Progenitor cell of endocrine pancreas (in vitro differentiated cells): ENCODE results near the gene EME2. TPM values are rescaled to one million over a fixed set of nuclear protein-coding genes. Genes with fewer than 3 reads are reported as not detected.

ENCODE experiments used
- DNase-seq: peaks from one replicate; pipeline ENCODE4 v3.0.0; 2021; ENCODE audit warnings: low spot score; ENCODE audit not compliant: unreplicated experiment
- H3K27ac Mint-ChIP-seq: 2 replicates; pipeline ENCODE4 v1.8.0; 2021; ENCODE audit warnings: mild to moderate bottlenecking, moderate library complexity, mixed read lengths
- H3K27me3 Mint-ChIP-seq: 2 replicates; pipeline ENCODE4 v1.8.0; 2021; ENCODE audit warnings: mixed read lengths
- H3K36me3 Mint-ChIP-seq: 2 replicates; pipeline ENCODE4 v1.8.0; 2022; ENCODE audit warnings: mixed read lengths; ENCODE audit not compliant: insufficient read depth
- H3K4me1 Mint-ChIP-seq: 2 replicates; pipeline ENCODE4 v1.8.0; 2021; ENCODE audit warnings: low read depth, mixed read lengths
- H3K4me3 Mint-ChIP-seq: 2 replicates; pipeline ENCODE4 v1.8.0; 2021; ENCODE audit warnings: low read depth, mild to moderate bottlenecking, moderate library complexity, mixed read lengths
- H3K9me3 Mint-ChIP-seq: 2 replicates; pipeline ENCODE4 v1.8.0; 2021; ENCODE audit warnings: low read depth, mixed read lengths
- total RNA-seq: library from RNA; stranded (reverse); gene quantifications from 2 replicates; pipeline ENCODE4 v1.2.1, GENCODE V29; 2021
- TF ChIP-seq, protein P1 (sequence below): fragments of 200-600 bp; sonication (generic); IDR thresholded peaks from one replicate; pipeline ENCODE4 v1.5.0; 2021; ENCODE audit warnings: antibody characterized with exemption, mild to moderate bottlenecking; ENCODE audit not compliant: unreplicated experiment

EME2 gene
- total RNA-seq, 1 donor from 2014 or later = 50.6 TPM

DNA sequence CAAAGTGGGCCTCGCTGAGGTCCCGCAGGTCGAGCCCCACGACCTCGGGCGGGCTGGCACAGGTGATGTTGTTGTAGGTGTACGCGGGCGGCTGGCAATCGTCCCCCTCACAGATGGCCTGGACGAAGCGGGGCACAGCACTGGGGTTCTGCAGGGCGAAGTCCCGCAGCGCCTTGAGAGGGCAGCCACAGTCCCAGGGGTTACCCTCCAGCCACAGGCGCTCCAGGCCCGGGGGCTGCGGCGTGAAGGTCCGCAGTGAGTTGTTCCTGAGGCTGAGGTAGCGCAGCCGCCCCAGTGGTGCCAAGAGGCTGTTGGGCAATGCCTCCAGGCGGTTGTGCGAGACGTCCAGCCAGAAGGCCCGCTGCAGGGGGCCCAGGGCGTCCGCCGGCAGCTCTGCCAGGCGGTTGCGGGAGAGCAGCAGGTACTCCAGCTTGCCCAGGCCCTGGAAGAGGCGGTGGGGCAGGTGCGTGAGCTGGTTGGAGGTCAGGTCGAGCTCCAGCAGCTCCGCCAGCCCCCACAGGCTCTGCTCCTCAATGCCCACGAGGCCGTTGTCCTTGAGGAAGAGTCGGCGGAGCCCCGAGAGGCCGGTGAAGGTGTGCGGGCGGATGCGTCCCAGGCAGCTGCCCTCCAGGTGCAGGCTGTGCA is 18.1 kb downstream of the EME2 start:
- H3K4me3 Mint-ChIP-seq = no peak overlapping the region
- H3K9me3 Mint-ChIP-seq = no peaks in the 10 kb centered on the region
- no peak for DNase-seq
- peaks cover 3% of the 10 kb centered on the region for H3K4me1 Mint-ChIP-seq
- TF ChIP-seq, protein P1, sequence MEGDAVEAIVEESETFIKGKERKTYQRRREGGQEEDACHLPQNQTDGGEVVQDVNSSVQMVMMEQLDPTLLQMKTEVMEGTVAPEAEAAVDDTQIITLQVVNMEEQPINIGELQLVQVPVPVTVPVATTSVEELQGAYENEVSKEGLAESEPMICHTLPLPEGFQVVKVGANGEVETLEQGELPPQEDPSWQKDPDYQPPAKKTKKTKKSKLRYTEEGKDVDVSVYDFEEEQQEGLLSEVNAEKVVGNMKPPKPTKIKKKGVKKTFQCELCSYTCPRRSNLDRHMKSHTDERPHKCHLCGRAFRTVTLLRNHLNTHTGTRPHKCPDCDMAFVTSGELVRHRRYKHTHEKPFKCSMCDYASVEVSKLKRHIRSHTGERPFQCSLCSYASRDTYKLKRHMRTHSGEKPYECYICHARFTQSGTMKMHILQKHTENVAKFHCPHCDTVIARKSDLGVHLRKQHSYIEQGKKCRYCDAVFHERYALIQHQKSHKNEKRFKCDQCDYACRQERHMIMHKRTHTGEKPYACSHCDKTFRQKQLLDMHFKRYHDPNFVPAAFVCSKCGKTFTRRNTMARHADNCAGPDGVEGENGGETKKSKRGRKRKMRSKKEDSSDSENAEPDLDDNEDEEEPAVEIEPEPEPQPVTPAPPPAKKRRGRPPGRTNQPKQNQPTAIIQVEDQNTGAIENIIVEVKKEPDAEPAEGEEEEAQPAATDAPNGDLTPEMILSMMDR = no peak
- peaks cover 4% of the 10 kb centered on the region for H3K36me3 Mint-ChIP-seq
- H3K27ac Mint-ChIP-seq = no peak overlapping the region
- H3K27me3 Mint-ChIP-seq = no peaks in the 10 kb centered on the region

DNA sequence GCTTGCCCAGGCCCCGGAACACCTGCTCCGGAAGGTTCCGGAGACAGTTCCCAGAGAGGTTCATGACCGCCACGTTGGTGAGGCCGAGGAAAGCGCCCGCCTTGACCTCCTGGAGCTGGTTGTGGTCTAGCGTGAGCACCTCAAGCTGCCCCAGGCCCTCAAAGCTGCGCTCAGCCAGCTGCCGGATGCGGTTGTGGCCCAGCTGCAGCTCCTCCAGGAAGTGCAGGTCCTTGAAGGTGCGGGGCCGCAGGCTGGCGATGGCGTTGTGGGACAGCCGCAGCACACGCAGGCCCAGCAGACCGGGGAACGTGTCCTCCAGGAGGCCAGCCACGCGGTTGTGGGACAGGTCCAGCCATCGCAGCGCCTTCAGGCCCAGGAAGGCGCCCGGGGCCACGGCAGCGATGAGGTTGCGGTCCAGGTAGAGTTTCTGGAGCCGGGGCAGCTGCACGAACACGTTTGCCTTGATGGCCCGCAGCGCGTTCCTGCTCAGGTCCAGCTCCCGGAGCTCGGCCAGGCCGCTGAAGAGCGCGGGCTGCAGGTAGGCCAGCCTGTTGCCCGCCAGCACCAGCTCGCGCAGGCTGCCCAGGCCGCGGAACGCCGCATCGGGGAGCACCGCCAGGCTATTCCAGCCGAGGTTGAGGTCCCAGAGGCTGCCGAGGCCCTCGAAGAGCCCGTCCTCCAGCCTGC is 18.8 kb downstream of the EME2 start:
- Mint-ChIP-seq H3K4me1 (peaks cover 3% of the 10 kb centered on the region), H3K27me3 (no peaks in the 10 kb centered on the region), H3K27ac (no peak overlapping the region), H3K9me3 (no peaks in the 10 kb centered on the region), H3K4me3 (no peak overlapping the region), H3K36me3 (peaks cover 4% of the 10 kb centered on the region)
- no peak for DNase-seq
- TF ChIP-seq, protein P1 = no peak

DNA sequence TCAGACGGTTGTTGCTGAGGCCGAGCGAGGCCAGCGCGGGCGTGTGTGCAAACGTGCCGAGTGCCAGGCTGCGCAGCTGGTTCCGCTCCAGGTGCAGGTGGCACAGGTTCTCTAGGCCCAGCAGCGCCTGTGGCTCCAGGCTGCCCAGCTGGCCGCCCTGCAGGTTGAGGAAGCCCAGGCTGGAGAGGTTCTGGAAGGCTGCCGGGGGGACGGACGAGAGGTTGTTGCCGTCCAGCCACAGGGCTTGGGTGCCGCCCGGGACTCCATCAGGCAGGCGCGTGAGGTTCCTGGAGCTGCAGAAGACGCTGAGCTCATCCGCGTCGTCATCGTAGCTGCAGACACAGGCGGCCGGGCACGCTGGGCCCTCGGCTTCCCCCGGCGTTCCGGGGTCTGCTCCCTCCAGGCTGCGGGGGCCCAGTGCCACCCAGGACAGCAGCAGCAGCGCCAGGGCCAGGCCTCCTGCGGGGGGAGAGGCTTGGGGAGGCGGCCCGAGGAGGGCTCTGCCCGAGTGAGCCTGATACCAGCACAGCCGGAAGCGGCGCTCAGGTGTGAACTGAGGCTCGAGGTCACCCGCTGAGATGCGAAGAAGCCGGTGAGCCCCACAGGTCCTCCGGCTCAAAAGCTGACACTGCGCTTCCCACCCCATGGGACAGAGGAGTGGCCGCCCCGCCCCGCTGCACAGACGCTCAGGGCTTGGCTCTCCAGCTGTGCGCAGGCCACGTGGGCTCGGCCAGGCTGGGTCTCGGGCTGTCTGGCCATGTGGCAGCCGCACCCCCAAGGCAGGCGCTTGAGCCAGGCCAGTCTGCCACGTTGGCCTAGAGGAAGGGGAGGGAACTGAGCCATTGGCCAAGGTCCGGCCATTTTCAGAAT is 19.6 kb downstream of the EME2 start:
- no peak overlapping the region for H3K27ac Mint-ChIP-seq
- H3K9me3 Mint-ChIP-seq = no peaks in the 10 kb centered on the region
- peaks cover 3% of the 10 kb centered on the region for H3K4me1 Mint-ChIP-seq
- H3K4me3 Mint-ChIP-seq = no peak overlapping the region
- TF ChIP-seq, protein P1 = no peak
- H3K27me3 Mint-ChIP-seq = no peaks in the 10 kb centered on the region
- peaks cover 5% of the 10 kb centered on the region for H3K36me3 Mint-ChIP-seq
- DNase-seq = peak; percentile 9

DNA sequence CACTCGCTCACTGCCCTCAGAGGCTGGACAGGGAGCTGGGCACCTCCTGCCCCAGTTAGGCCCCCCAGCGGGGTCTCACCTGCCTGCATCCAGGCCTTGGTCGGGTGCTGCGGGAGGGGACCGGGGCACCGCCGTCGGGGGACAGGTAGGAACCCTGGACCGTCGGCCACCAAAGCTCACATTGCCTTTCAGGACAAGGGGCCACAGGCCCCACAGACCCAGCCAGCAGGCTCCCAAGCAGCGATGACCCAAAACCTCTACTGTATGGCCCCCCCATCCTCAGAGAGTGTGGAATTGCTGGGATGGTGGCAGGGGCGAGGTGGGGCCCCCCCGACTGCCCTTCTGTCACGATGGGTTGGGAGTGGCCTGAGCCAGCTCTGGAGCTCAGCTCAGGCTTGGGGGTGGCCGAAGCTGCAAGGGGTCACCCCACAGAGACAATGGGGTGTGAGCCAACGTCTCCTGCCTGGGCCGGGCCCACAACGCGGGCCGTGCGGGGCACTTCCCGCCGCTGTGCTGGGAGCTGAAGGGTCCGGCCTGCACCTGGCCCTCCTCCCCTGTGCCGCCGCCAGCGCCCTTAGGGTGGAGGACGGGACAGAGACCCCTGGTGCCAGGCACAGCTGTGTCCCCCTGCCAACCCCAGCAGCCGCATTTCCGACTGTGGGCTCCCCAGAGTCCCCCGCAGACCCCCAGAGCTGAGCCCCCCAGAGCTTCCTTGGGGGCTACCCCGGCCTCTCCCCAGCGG is 20.4 kb downstream of the EME2 start:
- Mint-ChIP-seq H3K4me1 (peaks cover 3% of the 10 kb centered on the region), H3K36me3 (peaks cover 6% of the 10 kb centered on the region), H3K4me3 (no peak overlapping the region), H3K27me3 (no peaks in the 10 kb centered on the region), H3K27ac (no peak overlapping the region), H3K9me3 (no peaks in the 10 kb centered on the region)
- no peak for DNase-seq
- TF ChIP-seq, protein P1 = no peak
